Cardiac muscle cell (in vitro differentiated cells and primary cell): ENCODE measurements around the gene CYP3A4. TPM values are rescaled to one million over a fixed set of nuclear protein-coding genes. Genes with fewer than 3 reads are reported as not detected.
A peak's percentile ranks its signal among the peaks of the same experiment; 100 is the strongest.
"Not testable (repeated sequence)": the region's sequence is repeated elsewhere in the genome, so short reads cannot be mapped to it uniquely, and the experiment has no call there.

ENCODE experiments used
- DNase-seq, 2 donors: peaks; one replicate each; pipeline versions ENCODE4 v3.0.0 to v3.0.0-alpha.2; 2010 to 2017; ENCODE audit warnings: low read depth in 1 of 2, low spot score in 1 of 2
- H3K27ac ChIP-seq: fragments of 200-600 bp; sonication (generic); 2 replicates; pipeline ENCODE4 v1.5.1; 2016
- H3K27me3 ChIP-seq: fragments of 200-600 bp; sonication (generic); 2 replicates; pipeline ENCODE4 v1.6.0; 2016; ENCODE audit warnings: control low read depth
- H3K36me3 ChIP-seq: fragments of 200-600 bp; sonication (generic); 2 replicates; pipeline ENCODE4 v1.5.1; 2016; ENCODE audit warnings: control low read depth
- H3K4me1 ChIP-seq: fragments of 200-600 bp; sonication (generic); 2 replicates; pipeline ENCODE4 v1.8.1; 2017; ENCODE audit warnings: low read depth, mild to moderate bottlenecking, mixed run types
- H3K4me3 ChIP-seq: fragments of 200-600 bp; sonication (generic); 2 replicates; pipeline ENCODE4 v1.5.1; 2016; ENCODE audit warnings: mild to moderate bottlenecking
- H3K9me3 ChIP-seq: fragments of 200-600 bp; sonication (generic); 2 replicates; pipeline ENCODE4 v1.5.1; 2017; ENCODE audit warnings: low read depth, mild to moderate bottlenecking, control low read depth
- polyA plus RNA-seq: library from polyadenylated mRNA; unstranded; fragments of >200 nt; fragmentation: Nextera tagmentation; extraction: Ambion mirVana; gene quantifications from 2 replicates; pipeline ENCODE4 v1.2.1, GENCODE V29; 2016
- total RNA-seq: library from RNA; depleted of rRNA; stranded (reverse); fragments of >200 nt; gene quantifications from 2 replicates; pipeline ENCODE4 v1.2.3, GENCODE V29; 2016
- TF ChIP-seq, protein P1 (sequence below): IDR thresholded peaks from 2 replicates; pipeline ENCODE4 v1.5.1; 2012; ENCODE audit warnings: low read depth, mild to moderate bottlenecking, low read length

The CYP3A4 gene
- total and polyA plus RNA-seq, 2 experiments from 2014 or later, result not detected

DNA sequence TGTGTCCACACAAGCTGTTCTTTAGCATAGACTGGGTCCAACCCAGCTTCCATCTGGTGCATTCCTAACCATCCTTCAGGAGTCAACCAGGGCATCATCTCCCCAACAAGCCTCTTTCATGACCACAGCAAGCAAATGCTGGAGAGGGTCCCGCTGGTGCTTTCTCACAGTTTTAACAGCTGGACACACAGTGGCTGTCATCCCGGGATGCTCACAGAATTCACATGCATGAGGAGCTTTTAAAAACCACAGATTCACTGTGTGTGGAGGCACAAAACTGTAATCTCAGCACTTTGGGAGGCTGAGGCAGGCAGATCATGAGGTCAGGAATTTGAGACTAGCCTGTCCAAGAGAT, 42.6 kb downstream of the CYP3A4 start:
- H3K9me3 ChIP-seq, result no peaks in the 10 kb centered on the region
- no peaks in the 10 kb centered on the region for H3K27me3 ChIP-seq
- no peak for DNase-seq
- H3K4me1 ChIP-seq, result no peaks in the 10 kb centered on the region
- no peak overlapping the region for H3K4me3 ChIP-seq
- TF ChIP-seq, protein P1, sequence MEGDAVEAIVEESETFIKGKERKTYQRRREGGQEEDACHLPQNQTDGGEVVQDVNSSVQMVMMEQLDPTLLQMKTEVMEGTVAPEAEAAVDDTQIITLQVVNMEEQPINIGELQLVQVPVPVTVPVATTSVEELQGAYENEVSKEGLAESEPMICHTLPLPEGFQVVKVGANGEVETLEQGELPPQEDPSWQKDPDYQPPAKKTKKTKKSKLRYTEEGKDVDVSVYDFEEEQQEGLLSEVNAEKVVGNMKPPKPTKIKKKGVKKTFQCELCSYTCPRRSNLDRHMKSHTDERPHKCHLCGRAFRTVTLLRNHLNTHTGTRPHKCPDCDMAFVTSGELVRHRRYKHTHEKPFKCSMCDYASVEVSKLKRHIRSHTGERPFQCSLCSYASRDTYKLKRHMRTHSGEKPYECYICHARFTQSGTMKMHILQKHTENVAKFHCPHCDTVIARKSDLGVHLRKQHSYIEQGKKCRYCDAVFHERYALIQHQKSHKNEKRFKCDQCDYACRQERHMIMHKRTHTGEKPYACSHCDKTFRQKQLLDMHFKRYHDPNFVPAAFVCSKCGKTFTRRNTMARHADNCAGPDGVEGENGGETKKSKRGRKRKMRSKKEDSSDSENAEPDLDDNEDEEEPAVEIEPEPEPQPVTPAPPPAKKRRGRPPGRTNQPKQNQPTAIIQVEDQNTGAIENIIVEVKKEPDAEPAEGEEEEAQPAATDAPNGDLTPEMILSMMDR, result no peak
- no peaks in the 10 kb centered on the region for H3K36me3 ChIP-seq
- H3K27ac ChIP-seq, result no peak overlapping the region

DNA sequence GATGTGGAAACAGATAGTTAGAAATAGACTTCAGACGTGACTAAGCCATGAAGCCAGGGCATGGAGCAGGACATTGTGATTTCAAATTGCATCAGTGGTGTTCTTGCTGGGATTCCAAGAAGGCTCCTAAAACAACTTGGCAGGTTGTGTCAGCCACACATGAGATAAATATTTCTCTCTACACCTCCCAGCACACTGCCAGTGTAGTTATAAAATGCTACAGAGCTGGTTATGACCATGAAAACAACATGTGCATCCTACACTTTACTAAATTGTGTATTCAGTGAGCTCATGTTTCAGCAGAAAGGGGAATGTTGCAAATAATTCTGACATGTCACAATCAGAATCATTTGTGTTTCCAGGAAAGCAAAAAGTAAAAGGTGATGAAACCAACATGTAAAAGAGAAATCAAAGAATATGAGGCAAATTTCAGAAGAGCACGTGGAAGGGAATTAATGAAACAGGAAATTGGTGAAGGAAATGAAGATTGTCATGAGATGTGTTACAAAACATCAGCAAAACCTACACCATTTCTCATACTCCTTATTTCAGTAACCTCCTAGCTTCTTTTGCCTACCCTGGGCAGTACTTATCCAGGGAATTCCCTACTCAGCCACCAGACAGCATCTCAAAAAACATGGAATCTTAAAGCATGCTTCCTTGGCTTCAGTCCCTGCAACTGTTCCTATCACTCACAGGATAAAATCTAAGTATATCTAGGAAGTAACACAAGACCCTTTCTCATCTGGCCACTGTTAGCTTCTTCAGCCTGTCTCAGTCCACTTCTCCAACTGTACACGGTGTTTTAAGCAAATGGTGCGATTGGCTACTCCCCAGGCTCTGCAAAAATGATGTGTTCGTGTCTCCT, 43.2 kb downstream of the CYP3A4 start:
- TF ChIP-seq, protein P1, result no peak
- Histone ChIP-seq H3K4me1 (no peaks in the 10 kb centered on the region), H3K9me3 (no peaks in the 10 kb centered on the region), H3K36me3 (no peaks in the 10 kb centered on the region), H3K27ac (no peak overlapping the region), H3K4me3 (no peak overlapping the region), H3K27me3 (no peaks in the 10 kb centered on the region)
- peak in 1 of 2 donors; percentile 41 for DNase-seq

DNA sequence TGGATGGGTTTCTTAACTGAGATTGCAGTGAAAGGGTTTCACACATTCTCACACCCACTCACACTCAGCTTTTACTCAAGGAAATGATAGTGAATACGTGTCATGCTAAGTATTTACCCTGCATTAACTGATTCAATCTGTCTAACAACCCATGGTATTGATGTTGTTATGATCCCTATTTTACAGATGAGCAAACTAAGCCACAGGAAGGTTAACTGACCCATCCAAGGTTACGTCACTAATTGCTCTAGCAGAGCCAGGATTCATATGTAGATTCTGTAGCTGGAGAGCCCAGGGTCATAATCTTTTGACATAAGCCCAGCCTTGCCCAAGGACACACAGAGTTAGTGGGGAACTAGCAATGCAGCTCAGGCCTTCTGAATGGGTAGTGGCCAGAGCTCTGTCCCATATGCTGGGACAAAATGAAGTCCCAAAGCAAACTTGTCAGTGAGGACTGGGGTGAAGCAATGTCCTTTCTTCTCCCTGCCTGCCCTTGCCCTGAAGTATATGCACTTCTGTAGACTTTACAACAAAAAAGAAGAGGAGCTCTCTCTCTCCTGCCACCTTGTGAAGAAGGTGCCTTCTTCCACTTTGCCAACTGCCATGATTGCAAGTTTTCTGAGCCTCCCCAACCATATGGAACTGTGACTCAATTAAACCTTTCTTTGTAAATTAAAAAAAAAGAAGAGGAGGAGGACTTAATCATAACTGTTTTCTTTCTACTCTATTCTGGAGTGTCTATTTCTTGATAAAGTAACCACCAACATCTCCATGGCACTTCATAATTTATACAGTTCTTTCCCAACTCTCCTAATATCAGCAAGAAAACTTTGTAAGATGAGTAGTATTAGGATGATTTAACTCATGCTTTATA, 44.0 kb downstream of the CYP3A4 start:
- Histone ChIP-seq H3K4me1 (no peaks in the 10 kb centered on the region), H3K27ac (no peak overlapping the region), H3K27me3 (no peaks in the 10 kb centered on the region), H3K36me3 (no peaks in the 10 kb centered on the region), H3K4me3 (no peak overlapping the region), H3K9me3 (no peaks in the 10 kb centered on the region)
- TF ChIP-seq, protein P1, result no peak
- no peak for DNase-seq

DNA sequence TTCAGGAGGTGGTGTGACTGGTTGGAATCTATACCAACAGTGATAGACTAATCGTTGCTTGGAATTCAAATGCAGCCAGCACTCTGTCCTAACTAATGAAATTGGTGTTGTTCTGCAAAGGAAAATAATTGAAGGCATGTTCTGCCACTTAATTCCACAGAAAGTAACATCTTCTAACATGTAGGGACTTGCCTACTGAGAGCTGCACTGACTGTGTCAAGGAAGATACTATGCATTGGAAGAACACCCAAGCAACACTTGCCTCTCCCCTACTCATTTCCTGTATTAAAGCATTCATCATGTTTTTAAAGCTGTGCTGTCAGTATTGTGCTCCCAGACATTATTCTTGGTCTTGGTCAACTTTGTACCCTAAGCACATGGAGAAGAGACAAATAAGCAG, 46.3 kb downstream of the CYP3A4 start:
- Histone ChIP-seq H3K36me3 (no peaks in the 10 kb centered on the region), H3K4me3 (no peak overlapping the region), H3K4me1 (no peaks in the 10 kb centered on the region), H3K27ac (no peak overlapping the region), H3K9me3 (no peaks in the 10 kb centered on the region), H3K27me3 (no peaks in the 10 kb centered on the region)
- no peak for DNase-seq
- TF ChIP-seq, protein P1, result no peak

DNA sequence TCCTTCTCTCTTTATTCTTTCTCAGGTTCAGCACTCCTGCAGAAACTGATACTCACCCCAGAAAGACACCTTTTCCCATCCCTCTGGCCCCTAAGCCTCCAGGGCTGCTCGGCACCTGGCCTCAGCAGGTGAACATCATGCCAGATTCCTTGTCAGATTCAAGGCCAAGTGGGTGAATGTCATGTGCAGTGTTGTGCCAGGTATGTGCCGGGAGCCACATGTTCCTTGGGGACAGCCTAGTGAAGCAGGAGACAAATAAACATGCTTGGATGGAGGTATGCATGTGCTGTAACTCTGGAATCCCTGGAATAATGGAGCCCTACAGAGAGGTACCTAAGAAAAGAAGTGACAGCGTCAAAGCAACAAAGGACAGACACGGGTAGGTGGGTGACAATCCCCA, 47.3 kb downstream of the CYP3A4 start:
- not testable (repeated sequence) for H3K4me1 ChIP-seq, H3K36me3 ChIP-seq, H3K9me3 ChIP-seq, DNase-seq, H3K4me3 ChIP-seq, H3K27ac ChIP-seq, H3K27me3 ChIP-seq

DNA sequence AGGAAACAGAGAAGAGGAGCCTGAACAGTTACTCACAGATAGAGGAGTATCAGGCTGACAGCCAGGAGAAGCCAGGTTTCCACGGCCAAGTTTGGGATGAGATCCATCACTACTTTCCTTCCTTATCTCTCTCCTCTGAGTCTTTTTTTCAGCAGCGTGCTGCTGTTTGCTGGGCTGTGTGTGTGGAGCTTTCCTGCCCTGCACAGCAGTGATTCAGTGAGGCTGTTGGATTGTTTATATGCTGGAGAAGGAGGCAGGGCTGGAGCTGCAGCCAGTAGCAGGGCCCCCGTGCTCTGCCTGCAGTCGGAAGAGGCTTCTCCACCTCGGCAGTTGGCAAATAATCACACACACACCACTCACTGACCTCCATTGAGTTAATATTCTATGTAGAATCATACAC, 49.0 kb downstream of the CYP3A4 start, which contains the start of gene CYP3A7:
CYP3A7 (minus strand) TSS at position 210 of the 400 bp plus-strand sequence; CDS start at position 107, 103 bp downstream.
- TF ChIP-seq, protein P1, result no peak
- Histone ChIP-seq H3K4me1 (no peaks in the 10 kb centered on the region), H3K27ac (no peak within 1 kb of the TSS), H3K4me3 (no peak within 1 kb of the TSS), H3K9me3 (no peaks in the 10 kb centered on the region), H3K36me3 (no peaks in the 10 kb centered on the region), H3K27me3 (no peaks in the 10 kb centered on the region)
- DNase-seq, result no peak
